H9 (cell line): ENCODE data around the gene TMEM229B. TPM values are rescaled to one million over a fixed set of nuclear protein-coding genes. Genes with fewer than 3 reads are reported as not detected.

ENCODE experiments used
- DNase-seq: peaks from one replicate; pipeline ENCODE4 v3.0.0-alpha.2; 2017
- H2AFZ ChIP-seq: one replicate; pipeline ENCODE4 v1.6.1; 2013; ENCODE audit warnings: mild to moderate bottlenecking, low read length, control low read depth, moderate library complexity
- H2AK5ac ChIP-seq: 2 replicates; pipeline ENCODE4 v1.6.1; 2013; ENCODE audit warnings: low read length, control low read depth, mixed read lengths; ENCODE audit not compliant: insufficient read length
- H2BK120ac ChIP-seq: one replicate; pipeline ENCODE4 v1.6.1; 2013; ENCODE audit warnings: low read depth, mild to moderate bottlenecking, low read length, control low read depth, inconsistent platforms; ENCODE audit not compliant: poor library complexity, severe bottlenecking
- H2BK12ac ChIP-seq: 2 replicates; pipeline ENCODE4 v1.6.1; 2013; ENCODE audit warnings: low read length, control low read depth, mixed read lengths, low read depth; ENCODE audit not compliant: insufficient read length
- H2BK15ac ChIP-seq: 2 replicates; pipeline ENCODE4 v1.6.1; 2013; ENCODE audit warnings: low read depth, low read length, control low read depth
- H2BK20ac ChIP-seq: one replicate; pipeline ENCODE4 v1.6.1; 2013; ENCODE audit warnings: low read depth, mild to moderate bottlenecking, low read length, control low read depth, inconsistent platforms; ENCODE audit not compliant: poor library complexity, severe bottlenecking
- H2BK5ac ChIP-seq: 2 replicates; pipeline ENCODE4 v1.6.1; 2013; ENCODE audit warnings: low read length, control low read depth, mixed read lengths; ENCODE audit not compliant: insufficient read length
- H3K14ac ChIP-seq: 2 replicates; pipeline ENCODE4 v1.6.1; 2013; ENCODE audit warnings: low read length, control low read depth; ENCODE audit not compliant: insufficient read depth
- H3K18ac ChIP-seq: 2 replicates; pipeline ENCODE4 v1.6.1; 2013; ENCODE audit warnings: low read depth, mild to moderate bottlenecking, mixed read lengths, low read length, control low read depth; ENCODE audit not compliant: insufficient read length
- H3K23ac ChIP-seq: 2 replicates; pipeline ENCODE4 v1.6.1; 2013; ENCODE audit warnings: low read length, control low read depth, mixed read lengths, low read depth; ENCODE audit not compliant: insufficient read length
- H3K23me2 ChIP-seq: 2 replicates; pipeline ENCODE4 v1.6.1; 2013; ENCODE audit warnings: low read depth, mild to moderate bottlenecking, mixed read lengths, low read length, control low read depth; ENCODE audit not compliant: insufficient read length, poor library complexity, severe bottlenecking
- H3K27ac ChIP-seq: 2 replicates; pipeline ENCODE4 v1.5.1; 2013; ENCODE audit warnings: low read length, control low read depth, mixed read lengths, low read depth; ENCODE audit not compliant: insufficient read length
- H3K27me3 ChIP-seq: 2 replicates; pipeline ENCODE4 v1.6.1; 2013; ENCODE audit warnings: low read length, control low read depth, inconsistent platforms; ENCODE audit not compliant: insufficient read depth
- H3K4ac ChIP-seq: 2 replicates; pipeline ENCODE4 v1.6.1; 2013; ENCODE audit warnings: low read depth, mild to moderate bottlenecking, control low read depth, inconsistent platforms, low read length, moderate library complexity
- H3K4me1 ChIP-seq: 2 replicates; pipeline ENCODE4 v1.6.1; 2013; ENCODE audit warnings: low read length, control low read depth, inconsistent platforms; ENCODE audit not compliant: insufficient read depth
- H3K4me2 ChIP-seq: 2 replicates; pipeline ENCODE4 v1.6.1; 2013; ENCODE audit warnings: low read length, control low read depth, mixed read lengths; ENCODE audit not compliant: insufficient read length, insufficient read depth
- H3K56ac ChIP-seq: 2 replicates; pipeline ENCODE4 v1.6.1; 2013; ENCODE audit warnings: low read depth, mild to moderate bottlenecking, mixed read lengths, low read length, control low read depth; ENCODE audit not compliant: insufficient read length
- H3K79me1 ChIP-seq: 2 replicates; pipeline ENCODE4 v1.6.1; 2013; ENCODE audit warnings: low read depth, mild to moderate bottlenecking, moderate library complexity, low read length, control low read depth, inconsistent platforms; ENCODE audit not compliant: insufficient read depth, poor library complexity, severe bottlenecking
- H3K79me2 ChIP-seq: 2 replicates; pipeline ENCODE4 v1.6.1; 2013; ENCODE audit warnings: low read length, control low read depth, inconsistent platforms; ENCODE audit not compliant: insufficient read depth
- H3K9ac ChIP-seq: 2 replicates; pipeline ENCODE4 v1.6.1; 2013; ENCODE audit warnings: low read length, control low read depth, mixed read lengths; ENCODE audit not compliant: insufficient read length; ENCODE audit errors: extremely low read depth
- H3K9me3 ChIP-seq: one replicate; pipeline ENCODE4 v1.6.1; 2013; ENCODE audit warnings: low read depth, low read length, inconsistent platforms; ENCODE audit not compliant: control insufficient read depth
- H3T11ph ChIP-seq: one replicate; pipeline ENCODE4 v1.6.1; 2013; ENCODE audit warnings: mild to moderate bottlenecking, low read length, control low read depth, inconsistent platforms
- H4K20me1 ChIP-seq: one replicate; pipeline ENCODE4 v1.6.1; 2013; ENCODE audit not compliant: control insufficient read depth, insufficient read length, insufficient read depth
- H4K5ac ChIP-seq: 2 replicates; pipeline ENCODE4 v1.6.1; 2013; ENCODE audit warnings: low read depth, mild to moderate bottlenecking, mixed read lengths, low read length, control low read depth; ENCODE audit not compliant: insufficient read length
- H4K8ac ChIP-seq: replicated peaks from 2 replicates; pipeline ENCODE4 v1.6.1; 2013; ENCODE audit warnings: low read length, control low read depth, mixed read lengths, low read depth; ENCODE audit not compliant: insufficient read length
- H4K91ac ChIP-seq: 2 replicates; pipeline ENCODE4 v1.6.1; 2013; ENCODE audit warnings: low read depth, mild to moderate bottlenecking, moderate library complexity, mixed read lengths, low read length, control low read depth; ENCODE audit not compliant: insufficient read length
- H3K27ac Mint-ChIP-seq, 3 experiments: 2 replicates in 2 of 3; 3 replicates in 1 of 3; pipeline ENCODE4 v1.8.0; 2020 to 2021; ENCODE audit warnings: mixed read lengths in 3 of 3, mild to moderate bottlenecking in 1 of 3, moderate library complexity in 1 of 3
- H3K27me3 Mint-ChIP-seq: 2 replicates; pipeline ENCODE4 v1.8.0; 2021; ENCODE audit warnings: low read depth, mild to moderate bottlenecking, moderate library complexity, mixed read lengths
- H3K36me3 Mint-ChIP-seq, 3 experiments: 2 replicates in 2 of 3; 3 replicates in 1 of 3; pipeline ENCODE4 v1.8.0; 2020 to 2021; ENCODE audit warnings: low read depth in 3 of 3, mixed read lengths in 3 of 3; ENCODE audit not compliant: insufficient read depth in 1 of 3
- H3K4me1 Mint-ChIP-seq, 2 experiments: 2 replicates each; pipeline ENCODE4 v1.8.0; 2020; ENCODE audit warnings: mixed read lengths in 2 of 2
- H3K4me3 Mint-ChIP-seq, 2 experiments: 2 replicates in 1 of 2; 3 replicates in 1 of 2; pipeline ENCODE4 v1.8.0; 2020 to 2021; ENCODE audit warnings: mild to moderate bottlenecking in 2 of 2, mixed read lengths in 2 of 2, moderate library complexity in 1 of 2
- H3K9me3 Mint-ChIP-seq, 2 experiments: 2 replicates in 1 of 2; 3 replicates in 1 of 2; pipeline ENCODE4 v1.8.0; 2020; ENCODE audit warnings: mild to moderate bottlenecking in 2 of 2, mixed read lengths in 2 of 2, moderate library complexity in 1 of 2
- CTCF ChIP-seq: fragments of 200-600 bp; sonication (generic); conservative IDR thresholded peaks from 3 replicates; pipeline ENCODE4 v1.8.0; 2021; ENCODE audit warnings: antibody characterized with exemption, mild to moderate bottlenecking
- whole genome bisulfite sequencing: extraction: QIAGEN DNeasy Blood & Tissue Kit; methylation state at CpG from one replicate; pipeline ENCODE4 v1.1.7; 2013; ENCODE audit warnings: missing lambda C conversion rate, low lambda C conversion rate, mixed read lengths; ENCODE audit not compliant: insufficient read length; ENCODE audit errors: extremely low coverage; 5-methylcytosine and 5-hydroxymethylcytosine counted together
- total RNA-seq: library from RNA; stranded (reverse); gene quantifications from 2 replicates; pipeline ENCODE4 v1.2.1, GENCODE V29; 2021

Gene TMEM229B
- total RNA-seq, 1 experiment from 2014 or later = 0.24 TPM

GRCh38 chr14:67440513-67440912, 48.0 kb downstream of the TMEM229B start:
- WGBS = no CpG with 5 or more reads among the region's 4 CpGs
- no peak overlapping the region for H4K5ac ChIP-seq
- no peaks in the 10 kb centered on the region for H3K23me2 ChIP-seq
- no peak overlapping the region for H2BK120ac ChIP-seq
- no peak overlapping the region for H3K4me2 ChIP-seq
- H3K27ac ChIP-seq = no peak overlapping the region
- H3K4me1 ChIP-seq = peaks cover 11% of the 10 kb centered on the region
- no peak overlapping the region for H3K56ac ChIP-seq
- Mint-ChIP-seq H3K27me3 (peaks cover 1% of the 10 kb centered on the region), H3K36me3 (no peaks in the 10 kb centered on the region), H3K27ac (peak overlapping the region in 1 of 3 experiments; percentile 62; a peak in 2 of 7 replicates), H3K4me1 (peaks cover 25 to 26% of the 10 kb centered on the region in 2 experiments), H3K9me3 (no peaks in the 10 kb centered on the region), H3K4me3 (no peak overlapping the region)
- no peak overlapping the region for H3K18ac ChIP-seq
- H4K20me1 ChIP-seq = no peaks in the 10 kb centered on the region
- H3K4ac ChIP-seq = no peak overlapping the region
- no peaks in the 10 kb centered on the region for H3K27me3 ChIP-seq
- H3K79me1 ChIP-seq = no peaks in the 10 kb centered on the region
- H4K91ac ChIP-seq = no peak overlapping the region
- H2BK12ac ChIP-seq = no peak overlapping the region
- no peak for TF ChIP-seq CTCF
- no peak overlapping the region for H2AK5ac ChIP-seq
- H2BK5ac ChIP-seq = no peak overlapping the region
- no peak overlapping the region for H4K8ac ChIP-seq
- no peak overlapping the region for H2BK15ac ChIP-seq
- H3K23ac ChIP-seq = no peak overlapping the region
- H3K14ac ChIP-seq = no peak overlapping the region
- H3K79me2 ChIP-seq = no peaks in the 10 kb centered on the region
- H2BK20ac ChIP-seq = no peak overlapping the region
- H3T11ph ChIP-seq = no peak overlapping the region
- H3K9me3 ChIP-seq = no peaks in the 10 kb centered on the region
- H3K9ac ChIP-seq = no peak overlapping the region
- H2AFZ ChIP-seq = no peak overlapping the region
- DNase-seq = no peak
